Mucosa of descending colon (tissue), 3 donors: Measurements from ENCODE around the gene CARHSP1. TPM values are rescaled to one million over a fixed set of nuclear protein-coding genes. Genes with fewer than 3 reads are reported as not detected.
A peak's percentile ranks its signal among the peaks of the same experiment; 100 is the strongest.

ENCODE experiments used
- ATAC-seq: fragments of 200-7000 bp; cut with Tn5 transposase; one replicate; pipeline ENCODE4 v1.9.1; 2020; ENCODE audit warnings: mild to moderate bottlenecking, moderate library complexity
- DNase-seq, 3 donors: peaks; one replicate each; pipeline ENCODE4 v3.0.0-alpha.2; 2020
- H3K36me3 ChIP-seq: fragments of 200-600 bp; one replicate; pipeline ENCODE4 v1.8.0; 2021; ENCODE audit warnings: low read depth, mild to moderate bottlenecking
- H3K4me1 ChIP-seq: fragments of 200-600 bp; one replicate; pipeline ENCODE4 v1.8.0; 2021; ENCODE audit warnings: low read depth, mild to moderate bottlenecking
- H3K4me3 ChIP-seq: fragments of 200-600 bp; one replicate; pipeline ENCODE4 v1.8.0; 2021; ENCODE audit warnings: mild to moderate bottlenecking
- H3K9me3 ChIP-seq: fragments of 200-600 bp; one replicate; pipeline ENCODE4 v1.8.0; 2021; ENCODE audit warnings: mild to moderate bottlenecking
- intact Hi-C, 2 donors: fragments of 100-400 bp; cut with DNase I in 1 of 2; cut with micrococcal nuclease in 1 of 2; formaldehyde crosslinking; loops; one replicate each; pipeline versions ENCODE4 v1.11.0 to v1.11.1; 2022; cut with DNase I, micrococcal nuclease
- total RNA-seq, 3 donors: library from RNA; stranded (reverse); fragmentation: NEBNext Ultra II Directional in 2 of 3; extraction: Animal tissue kit (Norgen Biotek cat#: 25700) in 2 of 3; gene quantifications; one replicate each; pipeline versions ENCODE4 v1.2.1 to v1.2.4, GENCODE V29; 2021 to 2023
- TF ChIP-seq, protein P1 (sequence below): fragments of 200-600 bp; IDR thresholded peaks from one replicate; pipeline ENCODE4 v1.8.0; 2022; ENCODE audit warnings: antibody characterized with exemption, mild to moderate bottlenecking
- donor health status: DM: no; HTN: no; CAD: no; lungs with moderate emphysema.
- donor health status: DM: no; HTN: no; CAD: no.
- donor health status: DM: no; HTN: yes; CAD: no.

Gene CARHSP1
- total RNA-seq, 3 donors from 2014 or later, result 42.7 to 69.4 (median 56.8) TPM

DNA sequence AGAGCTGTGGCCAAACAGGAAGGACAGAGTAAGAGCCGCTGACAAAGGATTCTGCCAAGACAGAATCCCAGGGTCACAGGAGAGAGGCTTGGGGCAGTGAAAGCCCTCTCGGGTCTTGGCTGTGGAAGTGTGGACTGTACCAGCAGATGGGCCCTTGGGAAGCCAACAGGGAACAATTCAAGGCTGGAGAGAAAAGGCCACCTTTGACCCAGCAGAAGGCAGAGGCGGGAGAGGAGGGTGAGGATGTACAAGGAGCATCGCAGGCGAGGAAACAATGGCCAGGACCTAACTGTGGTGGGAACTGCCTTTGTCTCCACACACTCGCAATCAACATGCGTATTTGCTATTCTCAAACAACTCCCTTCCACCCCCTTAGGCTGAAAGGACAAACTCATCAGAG, 15.7 kb downstream of the CARHSP1 start:
- intact Hi-C loops, result no loop called here
- H3K36me3 ChIP-seq, result peaks cover 10% of the 10 kb centered on the region
- no peaks in the 10 kb centered on the region for H3K9me3 ChIP-seq
- H3K4me3 ChIP-seq, result no peak overlapping the region
- TF ChIP-seq, protein P1, sequence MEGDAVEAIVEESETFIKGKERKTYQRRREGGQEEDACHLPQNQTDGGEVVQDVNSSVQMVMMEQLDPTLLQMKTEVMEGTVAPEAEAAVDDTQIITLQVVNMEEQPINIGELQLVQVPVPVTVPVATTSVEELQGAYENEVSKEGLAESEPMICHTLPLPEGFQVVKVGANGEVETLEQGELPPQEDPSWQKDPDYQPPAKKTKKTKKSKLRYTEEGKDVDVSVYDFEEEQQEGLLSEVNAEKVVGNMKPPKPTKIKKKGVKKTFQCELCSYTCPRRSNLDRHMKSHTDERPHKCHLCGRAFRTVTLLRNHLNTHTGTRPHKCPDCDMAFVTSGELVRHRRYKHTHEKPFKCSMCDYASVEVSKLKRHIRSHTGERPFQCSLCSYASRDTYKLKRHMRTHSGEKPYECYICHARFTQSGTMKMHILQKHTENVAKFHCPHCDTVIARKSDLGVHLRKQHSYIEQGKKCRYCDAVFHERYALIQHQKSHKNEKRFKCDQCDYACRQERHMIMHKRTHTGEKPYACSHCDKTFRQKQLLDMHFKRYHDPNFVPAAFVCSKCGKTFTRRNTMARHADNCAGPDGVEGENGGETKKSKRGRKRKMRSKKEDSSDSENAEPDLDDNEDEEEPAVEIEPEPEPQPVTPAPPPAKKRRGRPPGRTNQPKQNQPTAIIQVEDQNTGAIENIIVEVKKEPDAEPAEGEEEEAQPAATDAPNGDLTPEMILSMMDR, result no peak
- DNase-seq (no peak), ATAC-seq (no peak)
- no peaks in the 10 kb centered on the region for H3K4me1 ChIP-seq

- Histone ChIP-seq H3K36me3 (peaks cover 10% of the 10 kb centered on the region), H3K9me3 (no peaks in the 10 kb centered on the region), H3K4me1 (no peaks in the 10 kb centered on the region), H3K4me3 (no peak overlapping the region)
- intact Hi-C loops, result no loop called here
- ATAC-seq (no peak), DNase-seq (no peak)
- TF ChIP-seq, protein P1, result no peak
Measured at GRCh38 chr16:8852534-8852933, 16.3 kb downstream of the CARHSP1 start.

- DNase-seq (peak in 1 of 3 donors; percentile 33), ATAC-seq (no peak)
- TF ChIP-seq, protein P1, result no peak
- Histone ChIP-seq H3K4me1 (no peaks in the 10 kb centered on the region), H3K9me3 (no peaks in the 10 kb centered on the region), H3K36me3 (peaks cover 10% of the 10 kb centered on the region), H3K4me3 (no peak overlapping the region)
- intact Hi-C loops, result no loop called here
Measured at GRCh38 chr16:8851761-8852403, 16.9 kb downstream of the CARHSP1 start.

DNA sequence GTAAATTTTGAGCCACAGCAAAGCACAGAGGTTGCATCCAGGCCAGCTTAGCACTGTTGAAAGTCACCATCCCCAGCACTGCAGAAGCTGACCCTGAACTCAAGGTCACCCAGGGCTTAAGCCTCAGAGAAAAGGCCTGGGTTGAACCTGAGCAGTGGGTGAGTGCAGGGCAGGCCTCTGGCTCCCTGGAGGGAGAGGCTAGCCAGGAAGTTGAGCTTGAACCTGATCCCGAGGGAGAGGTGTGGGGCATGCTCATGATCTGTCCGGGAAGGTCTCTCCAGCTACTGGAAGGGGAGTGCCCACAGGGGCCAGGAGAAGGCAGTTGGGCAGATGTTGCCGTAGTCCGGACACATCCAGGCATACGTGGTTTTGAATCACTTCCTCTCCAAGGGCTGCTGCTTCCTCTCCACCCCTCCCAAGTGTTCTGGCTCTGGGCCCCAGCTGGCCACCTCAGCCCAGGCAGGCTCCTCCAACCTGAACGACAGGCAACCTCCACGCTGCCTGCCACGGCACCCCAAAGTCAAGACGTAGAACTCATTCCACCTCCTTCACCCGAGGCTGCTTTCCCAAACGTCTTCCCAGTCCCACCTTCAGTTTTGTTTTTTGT, 18.4 kb downstream of the CARHSP1 start:
- peak; percentile 37 for ATAC-seq
- Histone ChIP-seq H3K4me3 (no peak overlapping the region), H3K4me1 (no peaks in the 10 kb centered on the region), H3K36me3 (peaks cover 10% of the 10 kb centered on the region), H3K9me3 (no peaks in the 10 kb centered on the region)
- TF ChIP-seq, protein P1, result no peak
- DNase-seq, result peak in 1 of 3 donors; percentile 8
- intact Hi-C loops, result no loop called here

DNA sequence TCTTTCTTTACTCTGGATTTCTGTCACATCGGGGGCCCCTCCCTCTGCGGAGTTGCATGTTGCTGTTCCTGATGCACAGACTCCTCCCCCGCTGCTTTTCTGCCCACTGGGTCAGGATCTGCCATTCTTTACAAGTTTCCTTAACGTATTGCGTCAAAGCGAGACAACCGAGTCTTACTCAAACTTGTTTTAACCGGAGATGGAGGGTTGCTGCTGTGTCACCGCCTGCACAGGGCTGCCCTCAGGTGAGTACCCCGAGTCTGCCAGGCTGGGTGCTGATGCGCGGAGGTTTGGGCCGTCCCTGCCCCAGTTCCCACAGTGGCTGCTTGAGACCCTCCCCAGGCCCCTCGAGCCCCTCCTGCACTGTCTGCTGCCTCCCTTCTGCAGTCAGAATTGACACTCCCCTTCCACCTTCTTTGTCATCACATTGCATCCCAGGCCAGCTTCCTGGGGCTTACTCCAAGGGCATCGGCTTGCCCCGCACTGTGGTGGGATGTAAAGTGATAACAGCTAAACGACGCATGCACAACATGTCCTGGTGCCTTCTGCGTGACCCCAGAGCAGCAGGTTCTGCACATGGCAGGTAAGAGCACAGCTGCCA, 19.3 kb downstream of the CARHSP1 start:
- ATAC-seq, result no peak
- TF ChIP-seq, protein P1, result no peak
- H3K36me3 ChIP-seq, result peaks cover 10% of the 10 kb centered on the region

More for the DNA sequence above, 19.3 kb downstream of the CARHSP1 start:
- H3K4me1 ChIP-seq, result no peaks in the 10 kb centered on the region
- peak in 1 of 3 donors; percentile 4 for DNase-seq
- H3K9me3 ChIP-seq, result no peaks in the 10 kb centered on the region
- no peak overlapping the region for H3K4me3 ChIP-seq
- intact Hi-C loops, result no loop called here
